CD4-positive, alpha-beta T cell (primary cell): ENCODE measurements around the gene ATP1B1. TPM values are rescaled to one million over a fixed set of nuclear protein-coding genes. Genes with fewer than 3 reads are reported as not detected.

Source experiments
- ATAC-seq: fragments of 200-7000 bp; cut with Tn5 transposase; one replicate; pipeline ENCODE4 v1.10.0; 2022; ENCODE audit warnings: mild to moderate bottlenecking; ENCODE audit not compliant: poor library complexity
- CTCF ChIA-PET: fragments of 350-600 bp; sonication (Branson Sonifier 250); formaldehyde crosslinking; loops from one replicate; lab custom pipeline; 2021; ENCODE audit warnings: antibody characterized with exemption, inconsistent platforms; lab: Charles Lee
- POLR2A ChIA-PET: fragments of 350-600 bp; sonication (Branson Sonifier 250); formaldehyde crosslinking; loops from one replicate; lab custom pipeline; 2021; ENCODE audit warnings: antibody characterized with exemption, inconsistent platforms; lab: Charles Lee
- DNase-seq, 14 experiments: peaks; one replicate each; pipeline ENCODE4 v3.0.0-alpha.2; 2013 to 2020; ENCODE audit warnings: mixed read lengths in 2 of 14
- H3K27ac ChIP-seq, 2 donors: one replicate each; pipeline versions ENCODE4 v1.5.1 to v1.7.0; 2013; ENCODE audit warnings: low read length in 2 of 2, low read depth in 1 of 2, mild to moderate bottlenecking in 1 of 2
- H3K27me3 ChIP-seq, 2 experiments: 1 replicate in 1 of 2; 2 replicates in 1 of 2; pipeline versions ENCODE4 v1.6.1 to v1.7.0; 2013; ENCODE audit warnings: low read length in 2 of 2, control low read depth in 1 of 2, mild to moderate bottlenecking in 1 of 2, moderate library complexity in 1 of 2; ENCODE audit not compliant: insufficient read depth in 2 of 2, control insufficient read depth in 1 of 2
- H3K36me3 ChIP-seq: one replicate; pipeline ENCODE4 v1.6.1; 2013; ENCODE audit warnings: low read length, control low read depth; ENCODE audit not compliant: insufficient read depth
- H3K4me1 ChIP-seq: one replicate; pipeline ENCODE4 v1.6.1; 2013; ENCODE audit warnings: low read length, control low read depth; ENCODE audit not compliant: insufficient read depth
- H3K4me3 ChIP-seq: one replicate; pipeline ENCODE4 v1.5.1; 2013; ENCODE audit warnings: mild to moderate bottlenecking, low read length, moderate library complexity
- H3K9me3 ChIP-seq, 2 experiments: 1 replicate in 1 of 2; 2 replicates in 1 of 2; pipeline versions ENCODE4 v1.6.1 to v1.7.0; 2013; ENCODE audit warnings: low read length in 2 of 2, mild to moderate bottlenecking in 2 of 2, control low read depth in 1 of 2, moderate library complexity in 1 of 2; ENCODE audit not compliant: control insufficient read depth in 1 of 2, insufficient read depth in 1 of 2
- H3K27ac Mint-ChIP-seq: one replicate; pipeline ENCODE4 v1.8.0; 2020; ENCODE audit warnings: mixed read lengths
- H3K27me3 Mint-ChIP-seq: one replicate; pipeline ENCODE4 v1.8.0; 2021; ENCODE audit warnings: mixed read lengths
- H3K36me3 Mint-ChIP-seq: one replicate; pipeline ENCODE4 v1.8.0; 2021; ENCODE audit warnings: low read depth, mixed read lengths
- H3K4me1 Mint-ChIP-seq: one replicate; pipeline ENCODE4 v1.8.0; 2021; ENCODE audit warnings: low read depth, mixed read lengths
- H3K4me3 Mint-ChIP-seq: one replicate; pipeline ENCODE4 v1.8.0; 2020; ENCODE audit warnings: mild to moderate bottlenecking, mixed read lengths
- H3K9me3 Mint-ChIP-seq: one replicate; pipeline ENCODE4 v1.8.0; 2020; ENCODE audit warnings: mixed read lengths
- intact Hi-C, 2 experiments: fragments of 100-400 bp; cut with DNase I in 1 of 2; cut with micrococcal nuclease in 1 of 2; formaldehyde crosslinking; loops; one replicate each; pipeline versions ENCODE4 v1.15.1 to v1.9.0; 2023 to 2025; cut with DNase I, micrococcal nuclease
- total RNA-seq, 174 experiments: library from RNA in 2 of 174; stranded (reverse) in 2 of 174; gene quantifications; one replicate each; pipeline ENCODE4 v1.2.3 and lab custom pipeline; 2021 to 2026
- TF ChIP-seq, protein P1 (sequence below): fragments of 200-600 bp; IDR thresholded peaks from one replicate; pipeline ENCODE4 v1.8.0; 2022; ENCODE audit warnings: antibody characterized with exemption, mild to moderate bottlenecking

The ATP1B1 gene
- total RNA-seq, 2 experiments from 2014 or later, result 3.5 to 4.5 TPM

DNA sequence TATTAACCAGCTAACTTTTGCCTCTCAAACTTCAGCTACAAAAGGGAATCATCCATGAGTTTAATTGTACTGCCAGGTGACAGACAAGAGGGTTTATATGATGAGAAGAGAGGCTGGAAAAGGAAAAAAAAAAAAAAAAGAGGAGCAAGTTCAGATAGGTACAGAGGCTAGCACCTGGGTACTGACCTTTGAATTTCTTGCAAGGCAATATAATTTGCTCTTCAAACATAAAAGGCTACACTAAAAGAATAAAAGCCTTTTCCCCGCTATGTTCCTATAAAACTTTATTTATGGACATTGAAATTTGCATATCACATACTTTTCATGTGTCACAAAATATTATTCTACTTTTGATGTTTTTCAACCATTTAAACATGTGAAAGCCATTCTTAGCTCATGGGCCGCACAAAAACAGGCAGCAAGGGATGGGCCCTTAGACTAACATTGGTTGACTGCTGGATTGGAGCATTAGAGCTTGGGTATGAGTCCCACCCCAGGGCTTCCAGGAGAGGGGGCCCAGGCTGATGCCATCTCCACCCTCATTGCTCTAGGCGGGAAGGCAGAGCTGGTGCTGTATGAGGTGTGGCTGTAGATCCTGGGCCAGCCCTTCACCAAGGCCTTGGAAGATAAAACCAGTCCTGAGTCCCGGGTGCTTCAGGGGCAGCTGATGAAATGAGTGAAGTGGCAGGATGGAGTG is 44.3 kb downstream of the ATP1B1 start:
- CTCF ChIA-PET, result no interaction called here

GRCh38 chr1:169151338-169151837 is 44.9 kb downstream of the ATP1B1 start:
- Histone ChIP-seq H3K27ac (no peak overlapping the region), H3K9me3 (no peaks in the 10 kb centered on the region), H3K27me3 (no peaks in the 10 kb centered on the region), H3K4me1 (no peaks in the 10 kb centered on the region), H3K4me3 (no peak overlapping the region), H3K36me3 (no peaks in the 10 kb centered on the region)
- no peaks in the 10 kb centered on the region for H3K27me3 Mint-ChIP-seq
- no peaks in the 10 kb centered on the region for H3K4me1 Mint-ChIP-seq
- intact Hi-C loops, result no loop called here
- no peak overlapping the region for H3K4me3 Mint-ChIP-seq
- POLR2A ChIA-PET, result no interaction called here
- TF ChIP-seq, protein P1, sequence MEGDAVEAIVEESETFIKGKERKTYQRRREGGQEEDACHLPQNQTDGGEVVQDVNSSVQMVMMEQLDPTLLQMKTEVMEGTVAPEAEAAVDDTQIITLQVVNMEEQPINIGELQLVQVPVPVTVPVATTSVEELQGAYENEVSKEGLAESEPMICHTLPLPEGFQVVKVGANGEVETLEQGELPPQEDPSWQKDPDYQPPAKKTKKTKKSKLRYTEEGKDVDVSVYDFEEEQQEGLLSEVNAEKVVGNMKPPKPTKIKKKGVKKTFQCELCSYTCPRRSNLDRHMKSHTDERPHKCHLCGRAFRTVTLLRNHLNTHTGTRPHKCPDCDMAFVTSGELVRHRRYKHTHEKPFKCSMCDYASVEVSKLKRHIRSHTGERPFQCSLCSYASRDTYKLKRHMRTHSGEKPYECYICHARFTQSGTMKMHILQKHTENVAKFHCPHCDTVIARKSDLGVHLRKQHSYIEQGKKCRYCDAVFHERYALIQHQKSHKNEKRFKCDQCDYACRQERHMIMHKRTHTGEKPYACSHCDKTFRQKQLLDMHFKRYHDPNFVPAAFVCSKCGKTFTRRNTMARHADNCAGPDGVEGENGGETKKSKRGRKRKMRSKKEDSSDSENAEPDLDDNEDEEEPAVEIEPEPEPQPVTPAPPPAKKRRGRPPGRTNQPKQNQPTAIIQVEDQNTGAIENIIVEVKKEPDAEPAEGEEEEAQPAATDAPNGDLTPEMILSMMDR, result no peak
- no peaks in the 10 kb centered on the region for H3K9me3 Mint-ChIP-seq
- no peaks in the 10 kb centered on the region for H3K36me3 Mint-ChIP-seq
- ATAC-seq, result no peak
- CTCF ChIA-PET, result no interaction called here
- no peak for DNase-seq
- no peak overlapping the region for H3K27ac Mint-ChIP-seq

More for the DNA sequence above, 44.3 kb downstream of the ATP1B1 start:
- no peak overlapping the region for H3K4me3 Mint-ChIP-seq
- no peaks in the 10 kb centered on the region for H3K4me1 Mint-ChIP-seq
- Histone ChIP-seq H3K27me3 (no peaks in the 10 kb centered on the region), H3K4me3 (no peak overlapping the region), H3K36me3 (no peaks in the 10 kb centered on the region), H3K27ac (no peak overlapping the region), H3K4me1 (no peaks in the 10 kb centered on the region), H3K9me3 (no peaks in the 10 kb centered on the region)
- ATAC-seq, result no peak
- intact Hi-C loops, result no loop called here
- H3K27ac Mint-ChIP-seq, result no peak overlapping the region
- TF ChIP-seq, protein P1, result no peak
- no peak for DNase-seq
- no peaks in the 10 kb centered on the region for H3K36me3 Mint-ChIP-seq
- H3K27me3 Mint-ChIP-seq, result no peaks in the 10 kb centered on the region
- POLR2A ChIA-PET, result no interaction called here
- no peaks in the 10 kb centered on the region for H3K9me3 Mint-ChIP-seq

DNA sequence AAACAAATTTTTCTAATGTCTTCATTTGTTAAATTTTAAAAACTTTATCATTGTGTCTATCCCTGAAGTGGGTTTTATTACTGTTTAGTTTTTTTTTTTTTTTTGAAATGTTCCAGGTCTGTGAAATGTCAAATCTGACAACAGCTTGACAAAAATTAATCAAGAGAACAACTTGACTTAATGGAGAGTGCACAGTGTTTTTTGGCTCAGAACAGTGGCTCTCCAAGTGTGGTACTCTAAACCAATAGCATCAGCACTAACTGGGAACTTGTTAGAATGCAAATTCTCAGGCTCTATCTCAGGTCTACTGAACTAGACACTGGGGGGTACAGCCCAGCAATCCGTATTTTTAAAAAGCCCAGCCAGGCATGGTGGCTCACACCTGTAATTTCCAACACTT is 49.2 kb downstream of the ATP1B1 start:
- H3K27me3 Mint-ChIP-seq, result no peaks in the 10 kb centered on the region
- intact Hi-C loops, result no loop called here
- no peak overlapping the region for H3K27ac Mint-ChIP-seq
- H3K36me3 Mint-ChIP-seq, result no peaks in the 10 kb centered on the region
- no peaks in the 10 kb centered on the region for H3K4me1 Mint-ChIP-seq
- ATAC-seq, result no peak
- ChIA-PET POLR2A (no interaction called here), CTCF (no interaction called here)
- Histone ChIP-seq H3K9me3 (no peaks in the 10 kb centered on the region), H3K27ac (no peak overlapping the region), H3K4me1 (no peaks in the 10 kb centered on the region), H3K4me3 (no peak overlapping the region), H3K27me3 (no peaks in the 10 kb centered on the region), H3K36me3 (no peaks in the 10 kb centered on the region)
- H3K4me3 Mint-ChIP-seq, result no peak overlapping the region
- TF ChIP-seq, protein P1, result no peak
- DNase-seq, result no peak
- H3K9me3 Mint-ChIP-seq, result no peaks in the 10 kb centered on the region
